Choroid plexus epithelial cell (primary cell): ENCODE data around the gene CHRNG.
A peak's percentile ranks its signal among the peaks of the same experiment; 100 is the strongest.

Source experiments
- DNase-seq: peaks from one replicate; pipeline ENCODE4 v3.0.0-alpha.2; 2010; ENCODE audit warnings: low read depth
- H3K4me3 ChIP-seq: 2 replicates; pipeline ENCODE4 v1.5.1; 2011; ENCODE audit warnings: low read depth, mild to moderate bottlenecking, control low read depth, low read length, moderate library complexity
- TF ChIP-seq, protein P1 (sequence below): conservative IDR thresholded peaks from 2 replicates; pipeline ENCODE4 v1.5.1; 2011; ENCODE audit warnings: low read depth, mild to moderate bottlenecking, control low read depth, inconsistent platforms, low read length, moderate library complexity

Gene CHRNG

GRCh38 chr2:232545511-232546375 lies 6.3 kb downstream of the CHRNG start:
- TF ChIP-seq, protein P1, sequence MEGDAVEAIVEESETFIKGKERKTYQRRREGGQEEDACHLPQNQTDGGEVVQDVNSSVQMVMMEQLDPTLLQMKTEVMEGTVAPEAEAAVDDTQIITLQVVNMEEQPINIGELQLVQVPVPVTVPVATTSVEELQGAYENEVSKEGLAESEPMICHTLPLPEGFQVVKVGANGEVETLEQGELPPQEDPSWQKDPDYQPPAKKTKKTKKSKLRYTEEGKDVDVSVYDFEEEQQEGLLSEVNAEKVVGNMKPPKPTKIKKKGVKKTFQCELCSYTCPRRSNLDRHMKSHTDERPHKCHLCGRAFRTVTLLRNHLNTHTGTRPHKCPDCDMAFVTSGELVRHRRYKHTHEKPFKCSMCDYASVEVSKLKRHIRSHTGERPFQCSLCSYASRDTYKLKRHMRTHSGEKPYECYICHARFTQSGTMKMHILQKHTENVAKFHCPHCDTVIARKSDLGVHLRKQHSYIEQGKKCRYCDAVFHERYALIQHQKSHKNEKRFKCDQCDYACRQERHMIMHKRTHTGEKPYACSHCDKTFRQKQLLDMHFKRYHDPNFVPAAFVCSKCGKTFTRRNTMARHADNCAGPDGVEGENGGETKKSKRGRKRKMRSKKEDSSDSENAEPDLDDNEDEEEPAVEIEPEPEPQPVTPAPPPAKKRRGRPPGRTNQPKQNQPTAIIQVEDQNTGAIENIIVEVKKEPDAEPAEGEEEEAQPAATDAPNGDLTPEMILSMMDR, result no peak
- no peak overlapping the region for H3K4me3 ChIP-seq
- no peak for DNase-seq

GRCh38 chr2:232547991-232548390 lies 8.5 kb downstream of the CHRNG start:
- no peak overlapping the region for H3K4me3 ChIP-seq
- TF ChIP-seq, protein P1, result no peak
- DNase-seq, result no peak

DNA sequence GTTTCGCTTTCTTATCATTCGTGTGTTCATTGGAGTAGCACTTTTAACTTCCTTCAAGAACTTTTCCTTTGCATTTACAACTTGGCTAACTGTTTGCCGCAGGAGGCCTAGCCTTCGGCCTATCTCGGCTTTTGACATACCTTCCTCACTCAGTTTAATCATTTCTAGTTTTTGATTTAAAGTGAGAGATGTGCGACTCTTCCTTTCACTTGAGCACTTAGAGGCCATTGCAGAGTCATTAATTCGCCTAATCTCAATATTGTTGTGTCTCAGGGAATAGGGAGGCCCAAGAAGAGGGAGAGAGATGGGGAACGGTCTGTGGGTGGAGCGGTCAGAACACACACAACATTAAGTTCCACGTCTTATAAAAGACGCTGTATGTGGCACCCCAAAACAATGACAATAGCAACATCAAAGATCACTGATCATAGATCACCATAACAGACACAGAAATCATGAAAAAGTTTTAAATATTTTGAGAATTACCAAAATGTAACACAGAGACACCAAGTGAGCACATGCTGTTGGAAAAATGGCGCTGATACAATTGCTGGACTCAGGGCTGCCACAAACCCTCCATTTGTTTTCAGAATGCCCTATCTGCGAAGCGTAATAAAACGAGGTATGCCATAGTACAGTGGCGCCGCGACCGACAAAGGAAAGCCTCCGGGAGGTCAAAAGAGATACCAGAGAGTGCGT lies 10.3 kb downstream of the CHRNG start:
- TF ChIP-seq, protein P1, result no peak

DNA sequence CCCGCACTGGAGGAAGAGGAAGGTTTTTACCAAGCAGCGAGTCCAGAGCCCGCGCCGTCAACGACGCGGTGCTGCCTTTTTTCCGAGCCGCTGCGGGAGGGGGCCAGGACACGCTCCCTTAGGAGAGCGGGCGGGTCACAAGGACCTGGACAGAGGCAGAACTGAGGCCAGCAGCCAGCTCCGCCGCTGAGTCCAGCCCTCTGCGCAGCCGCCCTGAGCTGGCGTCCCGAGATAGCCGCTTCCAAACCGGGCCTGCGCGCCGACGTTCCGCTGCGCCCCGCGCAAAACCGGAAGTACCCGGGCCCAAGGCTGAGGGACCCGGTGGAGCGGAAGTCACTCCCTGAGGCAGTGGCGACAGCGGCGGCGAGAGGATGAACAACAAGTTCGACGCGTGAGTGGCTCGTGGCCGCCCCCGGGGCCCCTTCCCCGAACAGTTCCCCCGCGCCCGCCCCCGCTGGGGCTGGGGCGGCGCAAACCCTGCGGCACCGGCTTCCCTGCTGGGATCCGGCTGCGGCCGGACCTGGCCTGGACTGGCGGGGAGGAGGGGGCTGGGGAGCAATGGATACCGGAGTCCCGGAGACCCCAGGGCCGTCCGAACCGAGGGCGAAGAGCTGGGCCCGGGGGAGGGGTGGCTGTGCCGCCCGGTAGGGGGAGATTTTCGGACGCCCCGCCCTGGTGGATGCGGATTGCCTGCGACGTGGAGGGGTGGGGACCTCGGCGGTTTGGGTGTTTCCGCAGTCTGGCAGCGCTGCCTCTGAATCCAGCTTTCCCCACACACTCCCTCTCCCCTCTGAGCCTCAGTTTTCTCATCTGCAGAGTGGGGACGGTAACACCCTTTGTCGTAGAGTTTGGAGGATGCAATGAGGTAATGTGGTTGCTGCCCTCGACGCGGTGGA lies 11.1 kb downstream of the CHRNG start, which contains the start of the genes EIF4E2 and TIGD1:
EIF4E2 (plus strand) TSS at position 336 of the 896 bp plus-strand sequence; CDS start at position 372, 36 bp downstream.
TIGD1 (minus strand) TSS at position 204 of the 896 bp plus-strand sequence. CDS start 675 bp downstream, outside the sequence.
- H3K4me3 ChIP-seq, result peak within 1 kb of the TSS; percentile 92
- DNase-seq, result peak; percentile 93
- TF ChIP-seq, protein P1, result peak; percentile 44

More for the DNA sequence above, 10.3 kb downstream of the CHRNG start:
- peak; percentile 15 for DNase-seq
- H3K4me3 ChIP-seq, result peak overlapping the region; percentile 92

DNA sequence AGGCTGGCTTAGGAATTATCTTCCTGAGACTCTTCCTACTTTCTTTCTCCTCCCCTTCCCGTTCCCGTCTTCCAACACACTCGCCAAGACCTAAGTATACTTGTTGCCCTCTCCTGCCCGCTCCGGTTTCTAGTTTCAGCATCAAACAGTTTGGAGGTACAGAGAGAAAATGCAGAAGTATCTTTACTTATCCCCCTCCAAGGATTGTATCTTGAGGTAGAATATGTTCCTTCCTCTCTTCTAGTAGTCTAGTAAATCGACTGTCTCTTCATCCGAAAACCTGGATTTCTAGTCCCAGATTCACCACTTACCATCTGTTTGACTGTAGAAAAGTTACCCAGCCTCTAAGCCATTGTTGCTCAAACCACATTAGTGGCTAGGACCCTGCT lies 11.8 kb downstream of the CHRNG start:
- TF ChIP-seq, protein P1, result no peak
- DNase-seq, result no peak
- H3K4me3 ChIP-seq, result peak overlapping the region; percentile 92

DNA sequence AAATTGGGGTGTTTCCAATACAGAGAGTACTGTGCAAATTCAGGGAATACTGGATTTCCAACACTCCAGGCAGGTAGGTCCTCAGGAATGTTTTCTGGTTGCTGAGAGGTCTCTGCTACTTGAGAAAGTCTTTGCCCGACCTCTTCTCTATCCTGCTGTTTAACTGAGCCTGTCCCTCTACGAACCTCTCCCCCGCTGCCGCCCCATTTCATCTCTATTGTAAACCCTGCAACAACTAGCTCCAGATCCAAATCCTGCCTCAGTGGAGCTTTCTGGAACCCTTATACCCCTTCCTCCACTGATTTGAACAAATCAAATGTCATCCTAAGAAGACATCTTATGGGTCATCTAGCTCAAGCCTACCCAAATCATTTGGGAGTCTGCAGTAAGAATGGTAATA lies 12.3 kb downstream of the CHRNG start:
- peak overlapping the region; percentile 92 for H3K4me3 ChIP-seq
- TF ChIP-seq, protein P1, result no peak

More for the DNA sequence above, 12.3 kb downstream of the CHRNG start:
- DNase-seq, result no peak
